ENCODE results near the gene ADAMTS14.

ADAMTS14 gene

DNA sequence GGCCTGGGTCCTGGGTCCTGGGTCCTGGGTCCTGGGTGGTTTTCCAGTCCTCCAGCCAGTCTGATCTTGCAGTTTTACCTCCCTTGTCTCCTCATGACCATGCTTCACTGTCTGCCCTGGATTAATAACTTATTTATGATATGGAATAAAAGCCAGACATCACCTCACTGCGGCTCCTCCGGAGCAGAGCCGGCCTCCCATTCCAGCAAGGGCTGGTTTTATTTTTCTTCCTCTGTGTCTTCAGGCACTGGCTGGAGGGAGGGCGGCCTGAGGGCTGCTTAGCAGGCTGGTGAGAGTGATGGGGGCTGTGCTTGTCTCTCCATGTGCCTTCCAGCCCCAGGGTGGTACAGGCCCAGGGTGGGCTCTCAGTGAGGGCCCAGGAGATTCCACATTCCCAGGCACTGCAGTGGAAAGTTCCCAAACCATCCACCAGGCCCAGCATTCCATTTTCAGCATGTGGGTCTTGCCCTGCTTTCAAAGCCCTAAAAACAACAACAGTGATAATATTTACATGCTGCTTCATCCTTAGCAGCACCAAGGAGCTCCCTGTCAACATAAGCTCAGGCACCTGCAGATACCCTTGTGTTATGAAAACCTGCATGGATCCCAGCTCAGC, 12.6 kb downstream of the ADAMTS14 start:
- no peak for ATAC-seq
- TF ChIP-seq SNAI2 (CRISPR knock-in tag; IDR thresholded peaks at IDR 0.05) (no peak), ZNF8 (CRISPR knock-in tag; IDR thresholded peaks at IDR 0.05) (no peak)

DNA sequence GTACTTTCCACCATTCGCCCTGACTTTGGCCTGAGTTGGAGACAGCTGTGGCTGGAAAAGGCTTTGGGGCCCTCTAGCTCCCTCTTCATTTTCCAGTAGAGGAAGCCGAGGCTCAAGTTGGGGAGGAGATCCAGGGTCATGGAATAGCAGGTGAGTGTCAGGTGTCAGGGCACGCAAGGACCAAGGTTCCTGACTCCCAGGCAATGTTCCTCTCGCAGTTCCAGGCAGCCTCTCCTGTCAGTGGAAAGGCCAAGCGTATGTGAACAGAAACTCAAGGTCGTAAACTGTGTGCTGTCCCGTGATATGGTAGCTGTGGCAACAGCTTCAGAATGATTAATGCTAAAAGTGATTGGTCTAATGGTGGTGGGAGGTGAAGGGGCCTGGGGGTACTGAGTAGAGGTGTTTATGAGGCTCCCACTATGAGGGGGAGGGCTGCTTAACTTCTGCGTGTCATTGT, 13.2 kb downstream of the ADAMTS14 start:
- TF ChIP-seq ARNTL (CRISPR knock-in tag; IDR thresholded peaks at IDR 0.05; ENCODE audit: borderline replicate concordance, low read depth) (no peak), GLIS3 (CRISPR knock-in tag; IDR thresholded peaks at IDR 0.05) (no peak)
- no peak for ATAC-seq

DNA sequence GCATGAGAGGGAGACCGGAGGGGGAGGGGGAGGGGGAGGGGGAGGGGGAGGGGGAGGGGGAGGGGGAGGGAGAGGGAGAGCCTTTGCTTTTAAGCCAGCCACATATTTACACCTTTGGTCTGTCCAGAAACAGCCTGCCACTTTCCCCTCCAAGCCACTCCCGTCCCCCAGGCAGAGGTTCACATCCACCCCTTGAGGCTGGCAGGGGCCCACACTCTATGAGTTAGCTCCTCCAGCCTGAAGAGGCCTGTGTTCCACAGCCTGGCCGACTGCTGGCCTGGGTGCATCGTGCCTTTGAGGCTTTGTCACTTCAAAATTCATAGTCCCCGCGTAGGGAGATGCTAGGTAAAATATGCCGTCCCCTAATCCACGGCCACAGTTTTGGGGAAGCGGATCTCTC, 16.5 kb downstream of the ADAMTS14 start:
- ATAC-seq = no peak
- no peak for TF ChIP-seq ZFP30 (CRISPR knock-in tag; IDR thresholded peaks at IDR 0.05)
- no peak for TF ChIP-seq ZNF565 (CRISPR knock-in tag; conservative IDR thresholded peaks at IDR 0.05; ENCODE audit: low read depth)
- TF ChIP-seq TCF4 (CRISPR knock-in tag; IDR thresholded peaks at IDR 0.05; ENCODE audit: borderline replicate concordance) = no peak
- TF ChIP-seq, protein P1, sequence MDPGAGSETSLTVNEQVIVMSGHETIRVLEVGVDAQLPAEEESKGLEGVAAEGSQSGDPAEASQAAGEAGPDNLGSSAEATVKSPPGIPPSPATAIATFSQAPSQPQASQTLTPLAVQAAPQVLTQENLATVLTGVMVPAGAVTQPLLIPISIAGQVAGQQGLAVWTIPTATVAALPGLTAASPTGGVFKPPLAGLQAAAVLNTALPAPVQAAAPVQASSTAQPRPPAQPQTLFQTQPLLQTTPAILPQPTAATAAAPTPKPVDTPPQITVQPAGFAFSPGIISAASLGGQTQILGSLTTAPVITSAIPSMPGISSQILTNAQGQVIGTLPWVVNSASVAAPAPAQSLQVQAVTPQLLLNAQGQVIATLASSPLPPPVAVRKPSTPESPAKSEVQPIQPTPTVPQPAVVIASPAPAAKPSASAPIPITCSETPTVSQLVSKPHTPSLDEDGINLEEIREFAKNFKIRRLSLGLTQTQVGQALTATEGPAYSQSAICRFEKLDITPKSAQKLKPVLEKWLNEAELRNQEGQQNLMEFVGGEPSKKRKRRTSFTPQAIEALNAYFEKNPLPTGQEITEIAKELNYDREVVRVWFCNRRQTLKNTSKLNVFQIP (CRISPR knock-in tag; IDR thresholded peaks at IDR 0.05; ENCODE audit: borderline replicate concordance, low read depth) = no peak
- TF ChIP-seq, protein P2, sequence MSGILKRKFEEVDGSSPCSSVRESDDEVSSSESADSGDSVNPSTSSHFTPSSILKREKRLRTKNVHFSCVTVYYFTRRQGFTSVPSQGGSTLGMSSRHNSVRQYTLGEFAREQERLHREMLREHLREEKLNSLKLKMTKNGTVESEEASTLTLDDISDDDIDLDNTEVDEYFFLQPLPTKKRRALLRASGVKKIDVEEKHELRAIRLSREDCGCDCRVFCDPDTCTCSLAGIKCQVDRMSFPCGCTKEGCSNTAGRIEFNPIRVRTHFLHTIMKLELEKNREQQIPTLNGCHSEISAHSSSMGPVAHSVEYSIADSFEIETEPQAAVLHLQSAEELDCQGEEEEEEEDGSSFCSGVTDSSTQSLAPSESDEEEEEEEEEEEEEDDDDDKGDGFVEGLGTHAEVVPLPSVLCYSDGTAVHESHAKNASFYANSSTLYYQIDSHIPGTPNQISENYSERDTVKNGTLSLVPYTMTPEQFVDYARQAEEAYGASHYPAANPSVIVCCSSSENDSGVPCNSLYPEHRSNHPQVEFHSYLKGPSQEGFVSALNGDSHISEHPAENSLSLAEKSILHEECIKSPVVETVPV (CRISPR knock-in tag; IDR thresholded peaks at IDR 0.05) = no peak
- no peak for TF ChIP-seq ZNF70 (CRISPR knock-in tag; IDR thresholded peaks at IDR 0.05)
- TF ChIP-seq ISL1 (CRISPR knock-in tag; IDR thresholded peaks at IDR 0.05) = no peak
- no peak for TF ChIP-seq SNAI2 (CRISPR knock-in tag; IDR thresholded peaks at IDR 0.05)
- no peak for TF ChIP-seq RARB (CRISPR knock-in tag; IDR thresholded peaks at IDR 0.05)
- TF ChIP-seq, protein P3, sequence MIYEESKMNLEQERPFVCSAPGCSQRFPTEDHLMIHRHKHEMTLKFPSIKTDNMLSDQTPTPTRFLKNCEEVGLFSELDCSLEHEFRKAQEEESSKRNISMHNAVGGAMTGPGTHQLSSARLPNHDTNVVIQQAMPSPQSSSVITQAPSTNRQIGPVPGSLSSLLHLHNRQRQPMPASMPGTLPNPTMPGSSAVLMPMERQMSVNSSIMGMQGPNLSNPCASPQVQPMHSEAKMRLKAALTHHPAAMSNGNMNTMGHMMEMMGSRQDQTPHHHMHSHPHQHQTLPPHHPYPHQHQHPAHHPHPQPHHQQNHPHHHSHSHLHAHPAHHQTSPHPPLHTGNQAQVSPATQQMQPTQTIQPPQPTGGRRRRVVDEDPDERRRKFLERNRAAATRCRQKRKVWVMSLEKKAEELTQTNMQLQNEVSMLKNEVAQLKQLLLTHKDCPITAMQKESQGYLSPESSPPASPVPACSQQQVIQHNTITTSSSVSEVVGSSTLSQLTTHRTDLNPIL (CRISPR knock-in tag; IDR thresholded peaks at IDR 0.05; ENCODE audit: low read depth) = no peak
- no peak for TF ChIP-seq ZNF8 (CRISPR knock-in tag; IDR thresholded peaks at IDR 0.05)
- no peak for TF ChIP-seq BACH2 (CRISPR knock-in tag; IDR thresholded peaks at IDR 0.05; ENCODE audit: borderline replicate concordance)
- TF ChIP-seq ZFP3 (CRISPR knock-in tag; IDR thresholded peaks at IDR 0.05) = no peak
- TF ChIP-seq, protein P4, sequence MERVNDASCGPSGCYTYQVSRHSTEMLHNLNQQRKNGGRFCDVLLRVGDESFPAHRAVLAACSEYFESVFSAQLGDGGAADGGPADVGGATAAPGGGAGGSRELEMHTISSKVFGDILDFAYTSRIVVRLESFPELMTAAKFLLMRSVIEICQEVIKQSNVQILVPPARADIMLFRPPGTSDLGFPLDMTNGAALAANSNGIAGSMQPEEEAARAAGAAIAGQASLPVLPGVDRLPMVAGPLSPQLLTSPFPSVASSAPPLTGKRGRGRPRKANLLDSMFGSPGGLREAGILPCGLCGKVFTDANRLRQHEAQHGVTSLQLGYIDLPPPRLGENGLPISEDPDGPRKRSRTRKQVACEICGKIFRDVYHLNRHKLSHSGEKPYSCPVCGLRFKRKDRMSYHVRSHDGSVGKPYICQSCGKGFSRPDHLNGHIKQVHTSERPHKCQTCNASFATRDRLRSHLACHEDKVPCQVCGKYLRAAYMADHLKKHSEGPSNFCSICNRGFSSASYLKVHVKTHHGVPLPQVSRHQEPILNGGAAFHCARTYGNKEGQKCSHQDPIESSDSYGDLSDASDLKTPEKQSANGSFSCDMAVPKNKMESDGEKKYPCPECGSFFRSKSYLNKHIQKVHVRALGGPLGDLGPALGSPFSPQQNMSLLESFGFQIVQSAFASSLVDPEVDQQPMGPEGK (CRISPR knock-in tag; IDR thresholded peaks at IDR 0.05; ENCODE audit: borderline replicate concordance) = no peak
- TF ChIP-seq TOX (CRISPR knock-in tag; IDR thresholded peaks at IDR 0.05; ENCODE audit: borderline replicate concordance) = no peak

DNA sequence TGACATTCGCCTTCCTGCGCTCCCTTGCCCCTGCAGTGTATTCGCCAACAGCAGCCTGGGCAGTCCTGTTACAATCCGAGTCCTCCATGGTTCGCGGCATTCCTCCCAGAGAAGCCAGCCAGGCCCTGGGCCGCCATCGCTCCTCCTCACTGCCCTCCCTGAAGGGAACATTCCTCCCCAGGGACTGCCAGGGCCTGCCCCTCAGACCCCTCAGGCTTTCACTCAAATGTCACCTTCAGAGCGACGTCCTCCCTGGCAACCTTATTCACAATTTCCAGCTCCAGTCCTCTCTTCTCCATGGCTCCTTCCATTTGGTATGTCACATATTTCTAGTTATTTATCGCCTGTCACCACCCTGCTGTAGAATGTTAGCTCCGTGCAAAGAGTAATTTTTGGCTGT, 17.4 kb downstream of the ADAMTS14 start:
- ATAC-seq = no peak
- TF ChIP-seq PPARA (CRISPR knock-in tag; IDR thresholded peaks at IDR 0.05; ENCODE audit: borderline replicate concordance) (no peak), ISL1 (CRISPR knock-in tag; IDR thresholded peaks at IDR 0.05) (no peak), GLIS3 (CRISPR knock-in tag; IDR thresholded peaks at IDR 0.05) (no peak), ZFP3 (CRISPR knock-in tag; IDR thresholded peaks at IDR 0.05) (no peak), TOX (CRISPR knock-in tag; IDR thresholded peaks at IDR 0.05; ENCODE audit: borderline replicate concordance) (no peak), BACH2 (CRISPR knock-in tag; IDR thresholded peaks at IDR 0.05; ENCODE audit: borderline replicate concordance) (no peak), ZNF565 (CRISPR knock-in tag; conservative IDR thresholded peaks at IDR 0.05; ENCODE audit: low read depth) (no peak), ZFP30 (CRISPR knock-in tag; IDR thresholded peaks at IDR 0.05) (no peak)
- TF ChIP-seq, protein P4 (CRISPR knock-in tag; IDR thresholded peaks at IDR 0.05; ENCODE audit: borderline replicate concordance) = no peak
- TF ChIP-seq, protein P3 (CRISPR knock-in tag; IDR thresholded peaks at IDR 0.05; ENCODE audit: low read depth) = no peak

Measured in SK-N-SH treated with all-trans-retinoic acid at 6 μM for 48 hours (cell line).